IMR-90 (cell line): ENCODE measurements around the gene CPN2. TPM values are rescaled to one million over a fixed set of nuclear protein-coding genes. Genes with fewer than 3 reads are reported as not detected.

Experiments
- ATAC-seq: fragments of 200-7000 bp; cut with Tn5 transposase; 2 replicates; pipeline ENCODE4 v1.9.1; 2020; ENCODE audit warnings: low read depth, mild to moderate bottlenecking, moderate library complexity
- BruUV-seq: library from RNA; stranded (reverse); fragments of 400-500 nt; replicated peaks from 2 replicates; lab custom pipeline; 2021; lab: Mats Ljungman, UMichigan
- CTCF ChIA-PET: fragments of 300-600 bp; formaldehyde crosslinking; extraction: SDS; loops from one replicate; lab custom pipeline; 2021; ENCODE audit warnings: antibody characterized with exemption; lab: Yijun Ruan, JAX
- POLR2A ChIA-PET: fragments of 300-600 bp; sonication (Branson Sonifier 250); formaldehyde crosslinking; loops from one replicate; lab custom pipeline; 2022; ENCODE audit warnings: antibody characterized with exemption; ENCODE audit not compliant: unreplicated experiment; lab: Charles Lee
- DNase-seq: peaks from one replicate; pipeline ENCODE4 v3.0.0; 2013
- H2AFZ ChIP-seq: replicated peaks from 2 replicates; pipeline ENCODE3; 2013; ENCODE audit warnings: low read length, mild to moderate bottlenecking; ENCODE audit not compliant: poor library complexity
- H2AK5ac ChIP-seq: 2 replicates; pipeline ENCODE4 v1.6.1; 2013; ENCODE audit warnings: low read depth, low read length, inconsistent platforms
- H2AK9ac ChIP-seq: replicated peaks from 2 replicates; pipeline ENCODE3; 2013; ENCODE audit warnings: mild to moderate bottlenecking, low read depth, low read length, moderate library complexity; ENCODE audit not compliant: poor library complexity
- H2BK120ac ChIP-seq: 2 replicates; pipeline ENCODE4 v1.6.1; 2013; ENCODE audit warnings: low read depth, low read length, inconsistent platforms
- H2BK15ac ChIP-seq: 3 replicates; pipeline ENCODE4 v1.6.1; 2013; ENCODE audit warnings: low read depth, low read length, inconsistent platforms
- H2BK20ac ChIP-seq: 2 replicates; pipeline ENCODE4 v1.6.1; 2013; ENCODE audit warnings: low read depth, mild to moderate bottlenecking, inconsistent platforms, low read length, moderate library complexity
- H2BK5ac ChIP-seq: 2 replicates; pipeline ENCODE4 v1.6.1; 2013; ENCODE audit warnings: mild to moderate bottlenecking, low read depth, low read length, inconsistent platforms; ENCODE audit not compliant: poor library complexity, severe bottlenecking
- H3K14ac ChIP-seq: replicated peaks from 2 replicates; pipeline ENCODE4 v1.6.1; 2013; ENCODE audit warnings: low read depth, low read length, inconsistent platforms
- H3K18ac ChIP-seq: 2 replicates; pipeline ENCODE4 v1.6.1; 2013; ENCODE audit warnings: low read depth, low read length, control low read depth
- H3K23ac ChIP-seq: 2 replicates; pipeline ENCODE4 v1.6.1; 2013; ENCODE audit warnings: low read depth, low read length, inconsistent platforms
- H3K27ac ChIP-seq: 2 replicates; pipeline ENCODE4 v1.5.1; 2013; ENCODE audit warnings: mild to moderate bottlenecking, control low read depth, low read length; ENCODE audit not compliant: insufficient read depth
- H3K27me3 ChIP-seq: 2 replicates; pipeline ENCODE4 v1.6.1; 2013; ENCODE audit warnings: low read length; ENCODE audit not compliant: control insufficient read depth, insufficient read depth
- H3K36me3 ChIP-seq: 2 replicates; pipeline ENCODE4 v1.6.1; 2013; ENCODE audit warnings: low read length, mixed read lengths; ENCODE audit not compliant: control insufficient read depth, insufficient read depth
- H3K4ac ChIP-seq: 2 replicates; pipeline ENCODE4 v1.6.1; 2013; ENCODE audit warnings: low read depth, low read length, inconsistent platforms
- H3K4me1 ChIP-seq: 2 replicates; pipeline ENCODE4 v1.6.1; 2013; ENCODE audit warnings: low read length, mixed read lengths; ENCODE audit not compliant: control insufficient read depth, insufficient read depth
- H3K4me2 ChIP-seq: 2 replicates; pipeline ENCODE4 v1.6.1; 2013; ENCODE audit warnings: low read depth, mild to moderate bottlenecking, control low read depth, low read length, moderate library complexity
- H3K4me3 ChIP-seq: 2 replicates; pipeline ENCODE4 v1.5.1; 2013; ENCODE audit warnings: low read depth, mild to moderate bottlenecking, control low read depth, low read length, moderate library complexity; ENCODE audit not compliant: insufficient read depth
- H3K56ac ChIP-seq: 2 replicates; pipeline ENCODE4 v1.6.1; 2013; ENCODE audit warnings: low read length, inconsistent platforms; ENCODE audit not compliant: insufficient read depth; ENCODE audit errors: extremely low read depth
- H3K79me1 ChIP-seq, 2 experiments: 2 replicates each; pipeline ENCODE4 v1.6.1; 2013; ENCODE audit warnings: low read length in 2 of 2, inconsistent platforms in 1 of 2, low read depth in 1 of 2
- H3K9ac ChIP-seq: 2 replicates; pipeline ENCODE4 v1.6.1; 2013; ENCODE audit warnings: low read depth, low read length, control low read depth
- H3K9me1 ChIP-seq: 2 replicates; pipeline ENCODE4 v1.6.1; 2013; ENCODE audit warnings: low read length, inconsistent platforms; ENCODE audit not compliant: insufficient read depth
- H3K9me3 ChIP-seq: 2 replicates; pipeline ENCODE4 v1.6.1; 2013; ENCODE audit warnings: low read length; ENCODE audit not compliant: control insufficient read depth, insufficient read depth
- H4K20me1 ChIP-seq: 2 replicates; pipeline ENCODE4 v1.6.1; 2013; ENCODE audit warnings: low read length, inconsistent platforms; ENCODE audit not compliant: insufficient read depth
- H4K5ac ChIP-seq: 2 replicates; pipeline ENCODE4 v1.6.1; 2013; ENCODE audit warnings: mild to moderate bottlenecking, low read depth, low read length, control low read depth
- H4K8ac ChIP-seq, 2 experiments: 2 replicates each; pipeline ENCODE4 v1.6.1; 2013; ENCODE audit warnings: low read depth in 2 of 2, low read length in 2 of 2, control low read depth in 1 of 2, inconsistent platforms in 1 of 2
- H4K91ac ChIP-seq: 2 replicates; pipeline ENCODE4 v1.6.1; 2013; ENCODE audit warnings: low read depth, low read length, inconsistent platforms; ENCODE audit not compliant: insufficient read depth
- BHLHE40 ChIP-seq: fragments of 150-350 bp; IDR thresholded peaks from 2 replicates; pipeline ENCODE4 v1.6.1; 2016; ENCODE audit warnings: mild to moderate bottlenecking, low read depth, low read length
- CEBPB ChIP-seq: IDR thresholded peaks from 2 replicates; pipeline ENCODE4 v1.6.1; 2012; ENCODE audit warnings: low read depth, low read length, improper control_type of control experiment
- FOS ChIP-seq: fragments of 150-350 bp; IDR thresholded peaks from 2 replicates; pipeline ENCODE4 v1.6.1; 2016; ENCODE audit warnings: low read depth, low read length
- MAFK ChIP-seq: IDR thresholded peaks from 2 replicates; pipeline ENCODE4 v1.6.1; 2012; ENCODE audit warnings: low read depth, low read length, improper control_type of control experiment
- MAZ ChIP-seq: IDR thresholded peaks from 2 replicates; pipeline ENCODE4 v1.6.1; 2012; ENCODE audit warnings: low read depth, mild to moderate bottlenecking, low read length, improper control_type of control experiment, moderate library complexity, borderline replicate concordance
- MXI1 ChIP-seq: IDR thresholded peaks from 2 replicates; pipeline ENCODE4 v1.6.1; 2012; ENCODE audit warnings: low read depth, mild to moderate bottlenecking, low read length, moderate library complexity, borderline replicate concordance
- RCOR1 ChIP-seq: IDR thresholded peaks from 2 replicates; pipeline ENCODE4 v1.6.1; 2012; ENCODE audit warnings: mild to moderate bottlenecking, low read length, improper control_type of control experiment; ENCODE audit not compliant: insufficient replicate concordance
- RFX5 ChIP-seq: IDR thresholded peaks from 2 replicates; pipeline ENCODE4 v1.8.0; 2012; ENCODE audit warnings: low read depth, mild to moderate bottlenecking, low read length, moderate library complexity
- USF2 ChIP-seq: fragments of 150-350 bp; IDR thresholded peaks from 2 replicates; pipeline ENCODE4 v1.6.1; 2017; ENCODE audit warnings: mild to moderate bottlenecking, antibody characterized with exemption, low read length, low read depth
- WGBS, 2 experiments: methylation state at CpG; one replicate each; pipeline versions ENCODE4 v1.1.5 to v1.1.7; 2013; ENCODE audit warnings: missing lambda C conversion rate in 2 of 2; ENCODE audit not compliant: insufficient read length in 1 of 2; ENCODE audit errors: extremely low coverage in 2 of 2; 5-methylcytosine and 5-hydroxymethylcytosine counted together
- dilution Hi-C: fragments of 300-500 bp; cut with HindIII; formaldehyde crosslinking; loops from one replicate; pipeline ENCODE4 v1.14.3; 2018; ENCODE audit warnings: low sequenced_read_pairs; ENCODE audit not compliant: unreplicated experiment
- in situ Hi-C: fragments of 300-500 bp; cut with MboI; formaldehyde crosslinking; loops from 3 replicates; pipeline ENCODE4 v1.14.3; 2019; ENCODE audit warnings: low sequenced_read_pairs, inconsistent platforms, mixed read lengths
- intact Hi-C: fragments of 100-400 bp; cut with micrococcal nuclease; formaldehyde crosslinking; loops from 2 replicates; pipeline ENCODE4 v1.10.0; 2022
- polyA plus RNA-seq, 3 experiments: library from polyadenylated mRNA; depleted of rRNA; stranded (reverse); fragments of >200 nt; gene quantifications; 2 replicates each; pipeline ENCODE4 v1.2.3, GENCODE V29; 2012; ENCODE audit warnings: low replicate concordance in 1 of 3
- total RNA-seq: library from RNA; depleted of rRNA; stranded (reverse); fragments of >200 nt; gene quantifications from 2 replicates; pipeline ENCODE4 v1.2.3, GENCODE V29; 2012
- TF ChIP-seq, protein P1 (sequence below): fragments of 150-350 bp; IDR thresholded peaks from 2 replicates; pipeline ENCODE4 v1.6.1; 2016; ENCODE audit warnings: low read depth, mild to moderate bottlenecking, low read length, moderate library complexity, borderline replicate concordance
- TF ChIP-seq, protein P2 (sequence below): conservative IDR thresholded peaks from 2 replicates; pipeline ENCODE4 v1.5.1; 2012; ENCODE audit warnings: mild to moderate bottlenecking, low read depth, low read length, improper control_type of control experiment

Gene CPN2
- total and polyA plus RNA-seq, 2 of the 4 experiments (the other 2 are of a cell fraction) = 0.07 TPM; not detected in 1

DNA sequence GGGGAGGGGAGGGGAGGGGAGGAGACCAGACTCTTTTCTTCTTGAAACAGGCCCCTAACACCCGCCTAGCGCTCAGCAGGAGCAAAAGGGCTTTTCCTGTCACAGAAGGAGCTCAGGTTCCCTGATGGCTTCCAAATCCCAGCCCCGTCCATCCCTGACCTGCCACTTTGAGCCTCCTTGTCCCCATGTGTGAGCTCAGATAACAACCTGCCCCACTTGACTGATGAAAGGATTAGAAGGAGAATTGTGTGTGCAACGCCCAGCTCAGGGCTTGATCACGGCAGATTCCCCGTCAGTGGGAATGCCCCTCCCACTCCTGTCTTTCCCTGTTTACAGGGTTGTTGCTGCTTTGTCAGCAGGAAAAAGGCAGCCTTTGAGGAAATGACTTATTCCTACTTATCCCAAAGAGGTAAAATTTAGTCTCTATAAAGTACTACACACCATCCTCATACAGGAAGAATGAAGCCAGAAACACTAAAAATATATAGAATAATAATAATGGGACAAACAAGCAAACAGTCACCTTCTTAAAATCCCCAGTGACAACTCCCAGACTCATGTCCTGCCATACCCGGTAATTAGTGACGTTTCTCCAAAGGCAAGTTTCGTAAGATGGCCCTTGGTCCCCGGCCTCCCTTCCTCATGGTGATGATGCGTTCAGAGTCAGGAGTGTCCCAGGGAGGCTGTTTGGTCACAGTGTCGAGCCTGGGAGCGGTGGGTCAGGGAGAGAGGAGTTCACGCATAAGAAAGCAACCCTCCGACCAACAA, 24.5 kb upstream of the CPN2 start:
- H4K20me1 ChIP-seq = no peaks in the 10 kb centered on the region
- ChIA-PET CTCF (no interaction called here), POLR2A (no interaction called here)
- ATAC-seq (no peak), DNase-seq (no peak)
- no peak overlapping the region for H2AK5ac ChIP-seq
- H3K4me3 ChIP-seq = no peak overlapping the region
- in situ Hi-C loops (no loop called here), dilution Hi-C loops (no loop called here), intact Hi-C loops (no loop called here)
- H2BK120ac ChIP-seq = no peak overlapping the region; the same call in 1 of the 2 replicates
- no peak overlapping the region for H3K23ac ChIP-seq
- BruUV-seq = no TSS peak
- H3K27me3 ChIP-seq = peaks cover 18% of the 10 kb centered on the region
- no peak overlapping the region for H3K9ac ChIP-seq
- no peaks in the 10 kb centered on the region for H3K79me1 ChIP-seq
- no peak overlapping the region for H3K18ac ChIP-seq
- 57% methylated on average over 4 of the region's 15 CpGs; no CpG with 5 or more reads in 1 of the 2 experiments for WGBS, 2 experiments
- no peak overlapping the region for H2AK9ac ChIP-seq
- no peak overlapping the region for H3K14ac ChIP-seq
- no peak overlapping the region for H3K4ac ChIP-seq
- H3K9me3 ChIP-seq = no peaks in the 10 kb centered on the region
- H2AFZ ChIP-seq = peak overlapping the region; percentile 61
- no peaks in the 10 kb centered on the region for H3K36me3 ChIP-seq
- H2BK20ac ChIP-seq = no peak overlapping the region
- no peak overlapping the region for H4K8ac ChIP-seq
- H3K27ac ChIP-seq = no peak overlapping the region
- H3K56ac ChIP-seq = no peak overlapping the region
- no peak overlapping the region for H2BK15ac ChIP-seq
- TF ChIP-seq RCOR1 (no peak), MAFK (no peak), CEBPB (no peak), FOS (no peak), MXI1 (no peak), MAZ (no peak), BHLHE40 (no peak), RFX5 (no peak), USF2 (no peak)
- TF ChIP-seq, protein P1, sequence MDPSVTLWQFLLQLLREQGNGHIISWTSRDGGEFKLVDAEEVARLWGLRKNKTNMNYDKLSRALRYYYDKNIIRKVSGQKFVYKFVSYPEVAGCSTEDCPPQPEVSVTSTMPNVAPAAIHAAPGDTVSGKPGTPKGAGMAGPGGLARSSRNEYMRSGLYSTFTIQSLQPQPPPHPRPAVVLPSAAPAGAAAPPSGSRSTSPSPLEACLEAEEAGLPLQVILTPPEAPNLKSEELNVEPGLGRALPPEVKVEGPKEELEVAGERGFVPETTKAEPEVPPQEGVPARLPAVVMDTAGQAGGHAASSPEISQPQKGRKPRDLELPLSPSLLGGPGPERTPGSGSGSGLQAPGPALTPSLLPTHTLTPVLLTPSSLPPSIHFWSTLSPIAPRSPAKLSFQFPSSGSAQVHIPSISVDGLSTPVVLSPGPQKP = no peak
- TF ChIP-seq, protein P2, sequence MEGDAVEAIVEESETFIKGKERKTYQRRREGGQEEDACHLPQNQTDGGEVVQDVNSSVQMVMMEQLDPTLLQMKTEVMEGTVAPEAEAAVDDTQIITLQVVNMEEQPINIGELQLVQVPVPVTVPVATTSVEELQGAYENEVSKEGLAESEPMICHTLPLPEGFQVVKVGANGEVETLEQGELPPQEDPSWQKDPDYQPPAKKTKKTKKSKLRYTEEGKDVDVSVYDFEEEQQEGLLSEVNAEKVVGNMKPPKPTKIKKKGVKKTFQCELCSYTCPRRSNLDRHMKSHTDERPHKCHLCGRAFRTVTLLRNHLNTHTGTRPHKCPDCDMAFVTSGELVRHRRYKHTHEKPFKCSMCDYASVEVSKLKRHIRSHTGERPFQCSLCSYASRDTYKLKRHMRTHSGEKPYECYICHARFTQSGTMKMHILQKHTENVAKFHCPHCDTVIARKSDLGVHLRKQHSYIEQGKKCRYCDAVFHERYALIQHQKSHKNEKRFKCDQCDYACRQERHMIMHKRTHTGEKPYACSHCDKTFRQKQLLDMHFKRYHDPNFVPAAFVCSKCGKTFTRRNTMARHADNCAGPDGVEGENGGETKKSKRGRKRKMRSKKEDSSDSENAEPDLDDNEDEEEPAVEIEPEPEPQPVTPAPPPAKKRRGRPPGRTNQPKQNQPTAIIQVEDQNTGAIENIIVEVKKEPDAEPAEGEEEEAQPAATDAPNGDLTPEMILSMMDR = no peak
- no peak overlapping the region for H4K5ac ChIP-seq
- no peak overlapping the region for H4K91ac ChIP-seq
- H2BK5ac ChIP-seq = no peak overlapping the region
- H3K4me2 ChIP-seq = no peak overlapping the region
- H3K9me1 ChIP-seq = 0 out of 2 replicates have a peak, but pooled peaks cover 3% of the 10 kb centered on the region
- no peaks in the 10 kb centered on the region for H3K4me1 ChIP-seq
